ENCODE results near the gene TNFRSF1A. TPM values are rescaled to one million over a fixed set of nuclear protein-coding genes. Genes with fewer than 3 reads are reported as not detected.

Gene TNFRSF1A
- total RNA-seq, 1 donor from 2014 or later = 528 TPM

DNA sequence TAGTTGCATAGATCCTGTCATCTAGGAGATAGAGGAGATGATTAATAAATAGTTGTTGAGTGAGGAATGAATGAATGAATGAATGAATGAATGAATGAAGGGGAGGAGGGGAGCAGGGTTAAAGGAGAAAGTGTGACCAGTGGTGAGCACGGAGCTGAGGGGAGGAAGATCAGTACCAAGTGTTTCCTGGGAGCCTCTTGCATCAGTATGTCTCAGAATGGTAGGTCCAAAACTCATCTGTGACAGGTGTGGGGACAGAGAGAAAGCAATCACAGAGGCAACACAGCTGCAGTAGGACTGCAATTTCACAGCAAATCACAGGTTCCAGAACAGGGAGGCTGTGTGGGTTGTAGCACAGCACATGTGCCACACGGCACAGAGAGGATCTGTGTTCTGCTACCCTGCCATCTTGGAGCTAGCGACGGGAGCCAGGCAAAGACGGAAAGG is 14.5 kb upstream of the TNFRSF1A start:
- intact Hi-C loops (cut with DNase I) = no loop called here
- Histone ChIP-seq H3K27ac (no peak overlapping the region), H3K4me3 (no peak overlapping the region), H3K9me3 (no peaks in the 10 kb centered on the region), H3K4me1 (no peaks in the 10 kb centered on the region), H3K36me3 (no peaks in the 10 kb centered on the region), H3K27me3 (no peaks in the 10 kb centered on the region)
- no peak for DNase-seq (ENCODE audit: low spot score in 2 of 2)
- TF ChIP-seq, protein P1, sequence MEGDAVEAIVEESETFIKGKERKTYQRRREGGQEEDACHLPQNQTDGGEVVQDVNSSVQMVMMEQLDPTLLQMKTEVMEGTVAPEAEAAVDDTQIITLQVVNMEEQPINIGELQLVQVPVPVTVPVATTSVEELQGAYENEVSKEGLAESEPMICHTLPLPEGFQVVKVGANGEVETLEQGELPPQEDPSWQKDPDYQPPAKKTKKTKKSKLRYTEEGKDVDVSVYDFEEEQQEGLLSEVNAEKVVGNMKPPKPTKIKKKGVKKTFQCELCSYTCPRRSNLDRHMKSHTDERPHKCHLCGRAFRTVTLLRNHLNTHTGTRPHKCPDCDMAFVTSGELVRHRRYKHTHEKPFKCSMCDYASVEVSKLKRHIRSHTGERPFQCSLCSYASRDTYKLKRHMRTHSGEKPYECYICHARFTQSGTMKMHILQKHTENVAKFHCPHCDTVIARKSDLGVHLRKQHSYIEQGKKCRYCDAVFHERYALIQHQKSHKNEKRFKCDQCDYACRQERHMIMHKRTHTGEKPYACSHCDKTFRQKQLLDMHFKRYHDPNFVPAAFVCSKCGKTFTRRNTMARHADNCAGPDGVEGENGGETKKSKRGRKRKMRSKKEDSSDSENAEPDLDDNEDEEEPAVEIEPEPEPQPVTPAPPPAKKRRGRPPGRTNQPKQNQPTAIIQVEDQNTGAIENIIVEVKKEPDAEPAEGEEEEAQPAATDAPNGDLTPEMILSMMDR (IDR thresholded peaks at IDR 0.05) = no peak

DNA sequence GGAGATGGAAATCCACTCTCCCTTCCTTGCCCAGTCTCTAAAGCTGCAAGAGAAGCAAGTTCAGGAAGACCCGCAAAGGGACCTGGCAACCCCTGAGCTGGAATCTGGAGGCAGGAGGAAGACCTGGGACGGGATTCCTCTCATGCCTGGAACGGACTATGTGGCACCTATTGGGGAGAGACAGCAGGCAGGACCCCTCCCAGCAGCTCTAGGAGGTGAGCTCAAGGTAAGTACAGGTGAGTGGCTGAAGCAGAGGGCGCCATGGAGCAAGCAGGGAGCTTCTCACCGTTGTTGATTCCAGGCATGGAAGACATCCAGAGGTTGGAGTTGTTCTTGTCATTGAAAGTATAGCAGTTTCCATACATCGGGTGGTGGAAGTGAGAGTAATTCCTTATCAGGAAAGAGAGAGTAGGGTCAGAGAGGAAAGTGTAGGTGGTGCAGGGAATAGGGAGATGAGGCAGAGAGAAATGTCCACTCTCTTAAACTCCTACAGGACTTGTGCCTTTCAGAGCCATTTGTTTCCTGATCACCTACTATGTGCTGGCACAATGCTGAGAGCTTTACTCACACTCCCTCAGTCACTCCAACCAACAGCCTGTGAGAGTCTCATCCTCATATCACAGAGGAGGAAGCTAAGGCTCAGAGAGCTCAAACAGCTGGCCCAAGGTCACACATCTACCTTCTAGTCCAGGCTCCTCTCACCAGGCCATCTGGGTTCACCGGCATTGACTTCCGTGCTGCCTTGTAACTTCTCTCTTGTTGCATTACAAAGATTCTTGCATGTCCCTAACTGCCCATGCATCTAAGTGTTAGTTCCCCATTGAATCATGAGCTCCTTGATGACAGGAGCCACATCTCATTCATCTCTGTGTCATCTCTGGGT is 13.9 kb upstream of the TNFRSF1A start:
- Histone ChIP-seq H3K27me3 (no peaks in the 10 kb centered on the region), H3K27ac (no peak overlapping the region), H3K4me3 (no peak overlapping the region), H3K36me3 (no peaks in the 10 kb centered on the region), H3K4me1 (no peaks in the 10 kb centered on the region), H3K9me3 (no peaks in the 10 kb centered on the region)
- intact Hi-C loops (cut with DNase I) = no loop called here
- TF ChIP-seq, protein P1 (IDR thresholded peaks at IDR 0.05) = no peak
- DNase-seq (ENCODE audit: low spot score in 2 of 2) = no peak

DNA sequence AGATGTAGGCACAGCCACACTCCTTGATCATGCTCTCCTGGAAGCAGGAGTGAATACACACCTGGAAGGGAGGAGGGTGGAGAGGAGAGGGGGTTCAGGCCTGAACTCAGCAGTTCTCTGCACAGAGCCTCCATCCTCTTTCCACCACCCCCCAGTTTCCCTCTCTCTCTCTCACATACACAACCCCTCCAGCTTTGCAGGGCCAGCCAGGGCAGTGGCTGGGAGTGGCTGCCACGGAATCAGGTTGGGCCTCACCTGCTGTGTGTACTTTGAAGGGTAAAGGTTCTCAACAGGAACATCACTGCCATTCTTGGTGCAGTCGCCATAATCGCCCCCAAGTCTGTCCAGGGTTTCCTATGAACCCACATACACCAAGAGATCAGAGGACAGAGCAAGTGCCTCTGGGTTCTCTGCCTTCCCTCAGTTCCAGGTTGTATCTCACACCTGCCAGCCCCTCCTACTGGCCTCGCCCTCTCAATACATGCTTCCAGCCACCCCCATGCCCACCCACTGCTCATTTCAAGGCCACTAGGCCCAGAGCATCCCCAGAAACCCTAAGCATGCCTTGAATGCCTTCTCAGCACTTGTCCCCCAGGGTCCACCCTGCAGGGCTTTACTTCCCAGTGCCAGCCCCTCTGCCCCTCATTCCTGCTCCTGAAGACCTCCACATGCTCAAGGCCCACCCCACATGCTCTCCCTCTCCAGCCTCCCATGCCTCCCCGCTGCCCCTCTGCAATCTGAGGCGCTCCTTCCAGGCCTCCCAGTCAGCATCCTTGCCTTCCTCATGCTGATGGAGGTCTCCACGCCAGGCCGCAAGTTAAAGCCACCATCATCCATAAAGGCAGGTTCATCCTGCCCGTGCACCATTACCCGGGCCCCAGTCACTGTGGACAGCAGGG is 12.9 kb upstream of the TNFRSF1A start:
- no peaks in the 10 kb centered on the region for H3K36me3 ChIP-seq
- TF ChIP-seq, protein P1 (IDR thresholded peaks at IDR 0.05) = no peak
- H3K4me1 ChIP-seq = no peaks in the 10 kb centered on the region
- H3K4me3 ChIP-seq = no peak overlapping the region
- no peaks in the 10 kb centered on the region for H3K27me3 ChIP-seq
- H3K27ac ChIP-seq = no peak overlapping the region
- intact Hi-C loops (cut with DNase I) = no loop called here
- DNase-seq (ENCODE audit: low spot score in 2 of 2) = no peak
- no peaks in the 10 kb centered on the region for H3K9me3 ChIP-seq

DNA sequence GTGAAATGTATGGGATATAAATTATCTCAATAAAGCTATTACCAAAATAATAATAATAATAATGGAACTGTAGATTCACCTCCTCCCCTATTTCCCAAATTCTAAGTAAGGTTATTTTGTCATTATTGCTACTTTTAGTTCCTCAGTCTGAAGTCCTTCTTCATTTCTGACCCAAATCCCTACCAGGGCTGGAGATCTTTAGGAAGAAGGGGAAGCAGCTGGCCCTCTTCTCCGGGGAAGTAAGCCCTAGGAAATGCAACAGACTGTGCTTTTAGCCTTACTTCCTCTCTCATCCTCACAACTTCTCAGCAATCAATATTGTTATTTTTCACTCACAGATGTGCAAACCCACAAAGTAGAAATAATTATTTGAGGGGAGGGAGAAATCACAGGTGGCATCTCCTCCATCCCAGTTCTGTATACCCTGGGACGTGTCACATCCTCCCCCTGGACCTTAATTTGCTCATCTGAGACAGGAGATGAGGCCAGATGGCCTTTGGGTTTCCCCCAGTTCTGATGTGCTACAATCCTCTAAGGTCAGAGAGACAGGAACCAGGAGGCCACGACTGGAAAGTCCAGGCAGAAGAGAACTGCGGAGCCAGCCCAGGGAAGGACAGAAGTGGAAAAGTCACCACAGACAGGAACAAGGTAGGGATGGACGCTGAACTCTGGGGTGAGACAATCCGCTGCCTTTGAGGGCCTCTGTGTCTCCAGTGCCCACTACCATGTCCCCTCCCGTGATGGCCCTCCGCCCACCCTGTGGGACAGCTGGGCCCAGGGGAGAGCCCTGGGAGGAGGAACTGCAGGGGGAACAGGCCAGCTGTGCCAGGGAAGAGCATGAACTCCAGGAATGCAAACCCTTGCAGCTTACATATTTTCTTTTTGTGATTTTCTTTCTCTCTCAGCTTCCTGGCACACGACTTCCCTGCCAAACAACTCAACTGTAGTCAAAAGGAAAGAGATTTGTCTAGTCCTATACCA is 10.6 kb upstream of the TNFRSF1A start:
- Histone ChIP-seq H3K27me3 (no peaks in the 10 kb centered on the region), H3K4me3 (no peak overlapping the region), H3K4me1 (peaks cover 6 to 8% of the 10 kb centered on the region in 2 donors), H3K36me3 (no peaks in the 10 kb centered on the region), H3K9me3 (no peaks in the 10 kb centered on the region), H3K27ac (peak overlapping the region in 1 of 2 donors; percentile 46)
- DNase-seq (ENCODE audit: low spot score in 2 of 2) = no peak
- intact Hi-C loops (cut with DNase I) = no loop called here
- TF ChIP-seq, protein P1 (IDR thresholded peaks at IDR 0.05) = no peak

DNA sequence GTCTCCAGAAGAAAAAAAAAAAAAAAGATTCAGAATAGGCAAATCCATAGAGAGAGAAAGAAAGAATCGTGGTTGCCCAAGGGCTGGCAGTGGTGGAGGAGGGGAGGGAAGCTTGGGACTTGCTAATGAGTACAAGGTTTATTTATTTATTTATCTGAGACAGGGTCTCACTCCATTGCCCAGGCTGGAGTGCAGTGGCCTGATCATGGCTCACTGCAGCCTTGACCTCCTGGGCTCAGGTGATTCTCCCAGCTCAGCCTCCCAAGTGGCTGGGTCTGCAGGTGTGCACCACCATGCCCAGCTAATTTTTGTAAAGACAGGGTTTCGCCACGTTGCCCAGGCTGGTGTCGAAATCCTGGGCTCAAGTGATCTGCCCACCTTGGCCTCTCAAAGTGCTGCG is 9.7 kb upstream of the TNFRSF1A start:
- intact Hi-C loops (cut with DNase I) = no loop called here
- no peak for DNase-seq (ENCODE audit: low spot score in 2 of 2)
- Histone ChIP-seq H3K4me1 (peaks cover 11 to 16% of the 10 kb centered on the region in 2 donors), H3K9me3 (no peaks in the 10 kb centered on the region), H3K27me3 (no peaks in the 10 kb centered on the region), H3K36me3 (no peaks in the 10 kb centered on the region), H3K27ac (no peak overlapping the region), H3K4me3 (no peak overlapping the region)
- TF ChIP-seq, protein P1 (IDR thresholded peaks at IDR 0.05) = no peak

All from ascending aorta (tissue), 2 donors.